Adrenal gland (tissue), 5 donors: ENCODE results near the gene DIS3.

ENCODE experiments used
- CTCF ChIP-seq, 6 experiments: fragments of 450-650 bp in 4 of 6; fragments of 200-600 bp in 2 of 6; sonication (generic) in 1 of 6; IDR thresholded peaks; 1 replicate in 5 of 6; 2 replicates in 1 of 6; pipeline versions ENCODE4 v1.5.1 to v1.8.0; 2016 to 2021; ENCODE audit warnings: antibody characterized with exemption in 6 of 6, mild to moderate bottlenecking in 2 of 6, moderate library complexity in 1 of 6
- POLR2A ChIP-seq, 2 donors: fragments of 450-650 bp; IDR thresholded peaks; one replicate each; pipeline ENCODE4 v1.6.1; 2017; ENCODE audit warnings: antibody characterized with exemption in 2 of 2, mild to moderate bottlenecking in 2 of 2, moderate library complexity in 1 of 2
- donor health status: DM: no; HTN: no; CAD: no.

DNA sequence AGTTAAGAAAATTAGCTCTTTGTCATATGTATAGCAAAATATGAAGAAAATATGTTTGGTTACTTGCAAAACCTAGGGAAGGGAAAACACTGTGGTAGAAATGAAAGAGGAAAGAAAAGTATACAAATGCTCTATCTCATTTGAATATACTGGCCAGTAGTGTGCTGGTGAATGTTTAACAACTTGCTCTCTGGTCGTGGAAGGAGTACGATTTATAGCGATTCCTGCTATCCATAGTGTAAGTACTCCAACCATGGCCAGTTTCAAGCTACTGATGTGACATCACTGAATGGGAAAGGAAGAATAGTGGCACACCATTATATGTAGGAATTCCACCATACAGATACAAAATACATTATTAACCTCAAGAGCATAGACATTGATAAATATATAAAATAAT, 44.7 kb downstream of the DIS3 start:
- TF ChIP-seq CTCF (IDR thresholded peaks at IDR 0.05) (no peak), POLR2A (IDR thresholded peaks at IDR 0.05) (no peak)
